ENCODE data around the gene COA5. TPM values are rescaled to one million over a fixed set of nuclear protein-coding genes. Genes with fewer than 3 reads are reported as not detected.

The COA5 gene, protein sequence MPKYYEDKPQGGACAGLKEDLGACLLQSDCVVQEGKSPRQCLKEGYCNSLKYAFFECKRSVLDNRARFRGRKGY
- 15.3 to 24.9 TPM (median 21.0 TPM) in 5 replicates for total RNA-seq (2022; extraction: Qiagen RNA extraction; ENCODE audit: low read depth)

DNA sequence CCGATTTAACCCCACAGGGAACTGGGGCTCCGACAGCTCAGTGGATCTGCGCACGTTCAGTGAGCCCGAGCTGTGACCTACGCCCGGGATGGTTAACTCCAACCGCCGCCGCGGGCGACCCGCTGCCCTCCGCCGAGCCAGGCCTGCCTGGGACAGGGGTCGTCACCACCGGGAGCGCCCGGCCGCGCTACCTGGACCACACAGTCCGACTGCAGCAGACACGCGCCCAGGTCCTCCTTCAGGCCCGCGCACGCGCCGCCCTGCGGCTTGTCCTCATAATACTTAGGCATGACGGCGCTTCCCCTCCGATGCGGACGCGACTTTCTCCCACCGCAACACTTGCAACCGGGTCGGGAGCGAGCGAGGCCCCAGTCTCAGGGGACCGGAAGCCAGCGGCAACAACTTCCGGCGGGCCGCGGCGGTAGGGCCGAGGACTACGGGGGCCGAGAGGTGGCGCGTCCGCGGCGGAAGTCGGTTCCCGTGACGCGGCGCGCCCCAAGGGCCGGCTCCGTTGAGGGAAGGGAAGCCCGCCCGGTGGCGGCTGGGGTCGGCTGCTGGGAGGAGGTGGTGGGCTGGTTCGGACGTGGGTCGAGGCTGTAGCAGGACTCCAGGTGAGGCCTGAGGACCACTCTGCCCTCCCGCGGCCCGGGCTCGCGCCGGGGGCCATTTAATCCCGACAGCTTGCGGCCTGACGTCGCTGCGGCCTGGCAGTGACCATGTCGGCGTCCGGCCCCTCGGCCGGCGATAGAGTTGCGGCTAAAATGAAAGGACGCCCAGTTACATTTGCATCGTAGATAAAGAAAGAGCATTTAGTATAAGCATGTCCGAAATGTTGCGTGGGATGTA is at the start of gene COA5, which contains the start of gene UNC50:
Gene COA5, minus strand, starts transcription at position 397 of the 846 bp plus-strand sequence. Its CDS starts 107 bp downstream, at position 290.
Gene UNC50, plus strand, starts transcription at position 474 of the 846 bp plus-strand sequence. CDS start 1,171 bp downstream, outside the sequence.

Other genes with a start within 250 kb of the COA5 start
- gene INPP4A, start 163.7 kb downstream of the COA5 start, total RNA-seq (2022; extraction: Qiagen RNA extraction; ENCODE audit: low read depth): 6.5 to 10.6 TPM (median 10.0 TPM) in 5 replicates
- gene UNC50, start 77 bp upstream of the COA5 start, total RNA-seq (2022; extraction: Qiagen RNA extraction; ENCODE audit: low read depth): 43.8 to 50.7 TPM (median 46.3 TPM) in 5 replicates
- gene MGAT4A, start 122.6 kb upstream of the COA5 start, total RNA-seq (2022; extraction: Qiagen RNA extraction; ENCODE audit: low read depth): 0.78 to 1.7 TPM (median 1.3 TPM) in 5 replicates